Stimulated activated effector memory CD8-positive, alpha-beta T cell treated with anti-CD3 and anti-CD28 coated beads, Interleukin-12 subunit alpha, Interleukin-12 subunit beta, amount 100 ng/mL, for 72 hours (primary cell): Measurements from ENCODE around the gene NRIP2.
"Not testable (repeated sequence)": the region's sequence is repeated elsewhere in the genome, so short reads cannot be mapped to it uniquely, and the experiment has no call there.

Experiments
- ATAC-seq: fragments of 150-1000 bp; cut with Tn5 transposase; 2 replicates; pipeline ENCODE4 v1.10.0; 2021
- DNase-seq, 2 donors: peaks; one replicate each; pipeline ENCODE4 v3.0.0; 2021 to 2022; ENCODE audit warnings: low spot score in 2 of 2
- H3K27ac Mint-ChIP-seq: one replicate; pipeline ENCODE4 v1.8.0; 2022; ENCODE audit warnings: mild to moderate bottlenecking, mixed read lengths
- H3K36me3 Mint-ChIP-seq: one replicate; pipeline ENCODE4 v1.8.0; 2022; ENCODE audit warnings: mild to moderate bottlenecking, mixed read lengths
- H3K4me1 Mint-ChIP-seq: one replicate; pipeline ENCODE4 v1.8.0; 2022; ENCODE audit warnings: mixed read lengths
- H3K4me3 Mint-ChIP-seq: one replicate; pipeline ENCODE4 v1.8.0; 2022; ENCODE audit warnings: mild to moderate bottlenecking, mixed read lengths
- H3K9me3 Mint-ChIP-seq: one replicate; pipeline ENCODE4 v1.8.0; 2022; ENCODE audit warnings: mixed read lengths

Gene NRIP2

GRCh38 chr12:2834581-2835491 is at the start of gene NRIP2:
TSS of gene NRIP2 (minus strand) at chr12:2835035. CDS start at chr12:2834983, 52 bp downstream.
- ATAC-seq (no peak), DNase-seq (no peak)
- H3K36me3 Mint-ChIP-seq = peaks cover 39% of the 10 kb centered on the region
- no peak within 1 kb of the TSS for H3K4me3 Mint-ChIP-seq
- no peaks in the 10 kb centered on the region for H3K9me3 Mint-ChIP-seq
- peak within 1 kb of the TSS; percentile 50 for H3K27ac Mint-ChIP-seq
- peaks cover 12% of the 10 kb centered on the region for H3K4me1 Mint-ChIP-seq

- Mint-ChIP-seq H3K36me3 (peaks cover 61% of the 10 kb centered on the region), H3K4me3 (peak overlapping the region; percentile 83), H3K4me1 (peaks cover 45% of the 10 kb centered on the region), H3K27ac (peak overlapping the region; percentile 98), H3K9me3 (no peaks in the 10 kb centered on the region)
- ATAC-seq = peak; percentile 44
- no peak for DNase-seq
These were observed 45.0 kb upstream of the NRIP2 start for GRCh38 chr12:2879853-2880252.

GRCh38 chr12:2877953-2878732 is 43.3 kb upstream of the NRIP2 start:
- no peak for ATAC-seq
- peak overlapping the region; percentile 83 for H3K4me3 Mint-ChIP-seq
- H3K27ac Mint-ChIP-seq = peak overlapping the region; percentile 98
- peaks cover 39% of the 10 kb centered on the region for H3K4me1 Mint-ChIP-seq
- H3K36me3 Mint-ChIP-seq = peaks cover 77% of the 10 kb centered on the region
- DNase-seq = no peak
- H3K9me3 Mint-ChIP-seq = no peaks in the 10 kb centered on the region

- peak; percentile 87 to 95 for DNase-seq
- peak within 1 kb of the TSS; percentile 98 for H3K27ac Mint-ChIP-seq
- ATAC-seq = peak; percentile 87
- peak within 1 kb of the TSS; percentile 83 for H3K4me3 Mint-ChIP-seq
- peaks cover 37% of the 10 kb centered on the region for H3K4me1 Mint-ChIP-seq
- H3K9me3 Mint-ChIP-seq = no peaks in the 10 kb centered on the region
- H3K36me3 Mint-ChIP-seq = peaks cover 86% of the 10 kb centered on the region
These were observed 42.5 kb upstream of the NRIP2 start, which contains the start of the genes FOXM1 and RHNO1 for GRCh38 chr12:2877047-2877952. TSS of gene FOXM1 (minus strand) at chr12:2877174. CDS start at chr12:2874478, 2,696 bp downstream. TSS of gene RHNO1 (plus strand) at chr12:2877223. CDS start at chr12:2885367, 8,144 bp downstream.

- peak overlapping the region; percentile 83 for H3K4me3 Mint-ChIP-seq
- H3K36me3 Mint-ChIP-seq = peaks cover 90% of the 10 kb centered on the region
- H3K27ac Mint-ChIP-seq = peak overlapping the region; percentile 98
- peaks cover 30% of the 10 kb centered on the region for H3K4me1 Mint-ChIP-seq
- DNase-seq (peak in 1 of 2 donors; percentile 74), ATAC-seq (peak; percentile 73)
- H3K9me3 Mint-ChIP-seq = no peaks in the 10 kb centered on the region
These were observed 41.7 kb upstream of the NRIP2 start for GRCh38 chr12:2876431-2877046.

GRCh38 chr12:2868986-2869632 is 34.3 kb upstream of the NRIP2 start:
- not testable (repeated sequence) for H3K9me3 Mint-ChIP-seq, H3K4me3 Mint-ChIP-seq, ATAC-seq, DNase-seq
- H3K27ac Mint-ChIP-seq = peak overlapping the region; percentile 88
- H3K4me1 Mint-ChIP-seq = peaks cover 17% of the 10 kb centered on the region
- peaks cover 100% of the 10 kb centered on the region for H3K36me3 Mint-ChIP-seq

GRCh38 chr12:2864198-2864597 is 29.4 kb upstream of the NRIP2 start:
- Mint-ChIP-seq H3K36me3 (peaks cover 100% of the 10 kb centered on the region), H3K27ac (peak overlapping the region; percentile 78), H3K9me3 (no peaks in the 10 kb centered on the region), H3K4me1 (peaks cover 17% of the 10 kb centered on the region), H3K4me3 (no peak overlapping the region)
- no peak for ATAC-seq
- DNase-seq = no peak

GRCh38 chr12:2863402-2863801 is 28.6 kb upstream of the NRIP2 start:
- H3K4me3 Mint-ChIP-seq, DNase-seq, H3K9me3 Mint-ChIP-seq, ATAC-seq: not testable (repeated sequence)
- Mint-ChIP-seq H3K27ac (peak overlapping the region; percentile 78), H3K36me3 (peaks cover 100% of the 10 kb centered on the region), H3K4me1 (peaks cover 13% of the 10 kb centered on the region)

GRCh38 chr12:2862876-2863275 is 28.0 kb upstream of the NRIP2 start:
- Mint-ChIP-seq H3K9me3 (no peaks in the 10 kb centered on the region), H3K27ac (no peak overlapping the region), H3K4me1 (peaks cover 8% of the 10 kb centered on the region), H3K4me3 (no peak overlapping the region), H3K36me3 (peaks cover 100% of the 10 kb centered on the region)
- no peak for ATAC-seq
- DNase-seq = no peak

GRCh38 chr12:2860170-2860569 is 25.3 kb upstream of the NRIP2 start:
- DNase-seq (no peak), ATAC-seq (no peak)
- H3K4me3 Mint-ChIP-seq = no peak overlapping the region
- peaks cover 72% of the 10 kb centered on the region for H3K36me3 Mint-ChIP-seq
- no peak overlapping the region for H3K27ac Mint-ChIP-seq
- no peaks in the 10 kb centered on the region for H3K4me1 Mint-ChIP-seq
- no peaks in the 10 kb centered on the region for H3K9me3 Mint-ChIP-seq

GRCh38 chr12:2858944-2859421 is 24.1 kb upstream of the NRIP2 start:
- Mint-ChIP-seq H3K9me3 (no peaks in the 10 kb centered on the region), H3K36me3 (peaks cover 61% of the 10 kb centered on the region), H3K27ac (peak overlapping the region; percentile 74), H3K4me1 (no peaks in the 10 kb centered on the region), H3K4me3 (no peak overlapping the region)
- DNase-seq (no peak), ATAC-seq (no peak)

- ATAC-seq = no peak
- no peak for DNase-seq
- no peaks in the 10 kb centered on the region for H3K4me1 Mint-ChIP-seq
- H3K9me3 Mint-ChIP-seq = no peaks in the 10 kb centered on the region
- H3K36me3 Mint-ChIP-seq = peaks cover 54% of the 10 kb centered on the region
- H3K4me3 Mint-ChIP-seq = no peak overlapping the region
- peak overlapping the region; percentile 74 for H3K27ac Mint-ChIP-seq
These were observed 23.5 kb upstream of the NRIP2 start for GRCh38 chr12:2858334-2858733.

- no peak for ATAC-seq
- Mint-ChIP-seq H3K27ac (no peak overlapping the region), H3K36me3 (peaks cover 51% of the 10 kb centered on the region), H3K4me1 (no peaks in the 10 kb centered on the region), H3K9me3 (no peaks in the 10 kb centered on the region), H3K4me3 (no peak overlapping the region)
- no peak for DNase-seq
These were observed 22.7 kb upstream of the NRIP2 start for GRCh38 chr12:2857576-2857975.

- DNase-seq (no peak), ATAC-seq (no peak)
- peaks cover 51% of the 10 kb centered on the region for H3K36me3 Mint-ChIP-seq
- H3K9me3 Mint-ChIP-seq = no peaks in the 10 kb centered on the region
- no peak within 1 kb of the TSS for H3K4me3 Mint-ChIP-seq
- H3K4me1 Mint-ChIP-seq = no peaks in the 10 kb centered on the region
- H3K27ac Mint-ChIP-seq = peak within 1 kb of the TSS; percentile 9
These were observed 22.2 kb upstream of the NRIP2 start, which contains the start of gene TEX52 for GRCh38 chr12:2857021-2857431. TSS of gene TEX52 (minus strand) at chr12:2857039. CDS start at chr12:2857026, 13 bp downstream.
